Vagina (tissue), 2 donors: Measurements from ENCODE around the gene CPVL.

Source experiments
- POLR2A ChIP-seq, 2 donors: fragments of 450-650 bp; IDR thresholded peaks; one replicate each; pipeline ENCODE4 v1.6.1; 2017; ENCODE audit warnings: antibody characterized with exemption in 2 of 2, mild to moderate bottlenecking in 2 of 2, moderate library complexity in 2 of 2
- POLR2AphosphoS5 ChIP-seq, 2 donors: sonication (generic); formaldehyde crosslinking; IDR thresholded peaks; one replicate each; pipeline ENCODE4 v1.9.0; 2017; ENCODE audit warnings: antibody characterized with exemption in 2 of 2, mild to moderate bottlenecking in 2 of 2, low read depth in 1 of 2; ENCODE audit not compliant: insufficient read depth in 1 of 2
- TF ChIP-seq, protein P1 (sequence below), 3 experiments: fragments of 450-650 bp in 2 of 3; fragments of 200-600 bp in 1 of 3; sonication (generic) in 1 of 3; IDR thresholded peaks; one replicate each; pipeline ENCODE4 v1.5.1; 2017 to 2019; ENCODE audit warnings: antibody characterized with exemption in 3 of 3, mild to moderate bottlenecking in 2 of 3, moderate library complexity in 2 of 3

DNA sequence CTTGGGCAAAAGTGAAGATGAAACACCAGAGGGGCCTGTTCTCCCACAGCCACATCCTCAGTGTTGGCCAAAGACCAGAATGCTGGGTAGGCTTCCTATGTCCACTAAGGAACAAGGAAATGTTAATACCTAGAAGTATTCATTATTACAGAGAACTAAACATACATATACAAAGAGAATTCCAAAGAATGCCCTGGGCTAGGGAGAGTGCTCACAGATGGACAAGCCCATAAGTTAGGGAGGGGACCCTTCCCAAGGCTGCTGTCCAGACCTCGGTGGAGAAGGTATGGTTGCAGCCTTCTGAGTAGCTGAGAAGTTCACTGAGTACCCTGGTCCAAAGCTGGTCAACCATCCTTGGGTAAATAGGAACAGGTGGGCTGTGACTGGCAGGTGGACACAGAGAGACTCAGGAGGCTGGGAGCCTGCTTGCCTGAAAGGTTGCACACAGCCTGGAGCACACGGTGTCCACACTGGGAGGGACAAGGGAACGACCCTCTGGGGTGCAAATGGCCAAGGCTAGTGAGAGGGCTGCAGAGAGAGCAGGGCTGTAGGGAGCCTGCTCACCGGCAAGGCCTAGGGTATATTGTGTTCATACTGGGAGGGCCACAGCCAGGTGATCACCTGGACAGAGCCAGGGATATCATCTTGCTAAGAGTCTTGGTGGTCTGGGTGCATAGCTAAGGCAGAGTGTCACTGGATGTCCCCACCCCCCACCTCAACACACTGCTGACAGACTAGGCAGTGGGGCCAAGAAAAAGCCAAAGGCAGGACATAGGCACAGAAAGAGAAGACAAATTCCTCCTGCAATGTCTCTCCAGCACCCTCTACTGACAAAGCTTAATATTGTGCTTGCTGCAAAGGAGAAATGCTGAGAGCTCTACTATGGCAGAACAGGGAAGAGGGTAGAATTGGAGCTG is 40.3 kb downstream of the CPVL start:
- TF ChIP-seq, protein P1, sequence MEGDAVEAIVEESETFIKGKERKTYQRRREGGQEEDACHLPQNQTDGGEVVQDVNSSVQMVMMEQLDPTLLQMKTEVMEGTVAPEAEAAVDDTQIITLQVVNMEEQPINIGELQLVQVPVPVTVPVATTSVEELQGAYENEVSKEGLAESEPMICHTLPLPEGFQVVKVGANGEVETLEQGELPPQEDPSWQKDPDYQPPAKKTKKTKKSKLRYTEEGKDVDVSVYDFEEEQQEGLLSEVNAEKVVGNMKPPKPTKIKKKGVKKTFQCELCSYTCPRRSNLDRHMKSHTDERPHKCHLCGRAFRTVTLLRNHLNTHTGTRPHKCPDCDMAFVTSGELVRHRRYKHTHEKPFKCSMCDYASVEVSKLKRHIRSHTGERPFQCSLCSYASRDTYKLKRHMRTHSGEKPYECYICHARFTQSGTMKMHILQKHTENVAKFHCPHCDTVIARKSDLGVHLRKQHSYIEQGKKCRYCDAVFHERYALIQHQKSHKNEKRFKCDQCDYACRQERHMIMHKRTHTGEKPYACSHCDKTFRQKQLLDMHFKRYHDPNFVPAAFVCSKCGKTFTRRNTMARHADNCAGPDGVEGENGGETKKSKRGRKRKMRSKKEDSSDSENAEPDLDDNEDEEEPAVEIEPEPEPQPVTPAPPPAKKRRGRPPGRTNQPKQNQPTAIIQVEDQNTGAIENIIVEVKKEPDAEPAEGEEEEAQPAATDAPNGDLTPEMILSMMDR (IDR thresholded peaks at IDR 0.05): peak; percentile 29 to 87 (median 74)
- TF ChIP-seq POLR2A (IDR thresholded peaks at IDR 0.05) (no peak), POLR2AphosphoS5 (IDR thresholded peaks at IDR 0.05; ENCODE audit: insufficient read depth in 1 of 2, low read depth in 1 of 2) (peak in 1 of 2 donors; percentile 12)
